A673 (cell line): ENCODE data around the gene CLTC. TPM values are rescaled to one million over a fixed set of nuclear protein-coding genes. Genes with fewer than 3 reads are reported as not detected.

Experiments
- BruUV-seq: library from RNA; stranded (reverse); fragments of 400-500 nt; replicated peaks from 2 replicates; lab custom pipeline; 2021; lab: Mats Ljungman, UMichigan
- CTCF ChIA-PET: fragments of 300-600 bp; sonication (Branson Sonifier 250); formaldehyde crosslinking; loops from one replicate; lab custom pipeline; 2022; ENCODE audit warnings: antibody characterized with exemption; lab: Charles Lee
- POLR2A ChIA-PET: fragments of 300-600 bp; sonication (Branson Sonifier 250); formaldehyde crosslinking; loops from one replicate; lab custom pipeline; 2022; ENCODE audit warnings: antibody characterized with exemption; ENCODE audit not compliant: low non-redundant PET; lab: Charles Lee
- DNase-seq: peaks from one replicate; pipeline ENCODE4 v3.0.0-alpha.2; 2015; ENCODE audit warnings: low spot score
- H3K27ac ChIP-seq: fragments of 200-600 bp; sonication (generic); 2 replicates; pipeline ENCODE4 v1.5.1; 2016; ENCODE audit warnings: mixed run types, low read depth, mild to moderate bottlenecking, mixed read lengths, antibody characterized with exemption, low read length; ENCODE audit not compliant: poor library complexity, severe bottlenecking
- H3K27me3 ChIP-seq: fragments of 200-600 bp; sonication (generic); replicated peaks from 2 replicates; pipeline ENCODE4 v1.6.1; 2017; ENCODE audit warnings: mixed run types, low read depth, mild to moderate bottlenecking, mixed read lengths, antibody characterized with exemption, low read length; ENCODE audit not compliant: insufficient read depth, poor library complexity
- H3K36me3 ChIP-seq: fragments of 200-600 bp; sonication (generic); 2 replicates; pipeline ENCODE4 v1.6.1; 2016; ENCODE audit warnings: mixed run types, mild to moderate bottlenecking, mixed read lengths, antibody characterized with exemption, low read length; ENCODE audit not compliant: insufficient read depth, poor library complexity, severe bottlenecking
- H3K4me1 ChIP-seq: fragments of 200-600 bp; sonication (generic); 2 replicates; pipeline ENCODE4 v1.6.1; 2017; ENCODE audit warnings: mixed run types, mild to moderate bottlenecking, mixed read lengths, antibody characterized with exemption, low read length; ENCODE audit not compliant: insufficient read depth, poor library complexity, severe bottlenecking
- H3K4me3 ChIP-seq: fragments of 200-600 bp; sonication (generic); 2 replicates; pipeline ENCODE4 v1.5.1; 2016; ENCODE audit warnings: low read depth, mixed run types, mild to moderate bottlenecking, mixed read lengths, low read length; ENCODE audit not compliant: poor library complexity, severe bottlenecking
- H3K9me3 ChIP-seq: fragments of 200-600 bp; sonication (generic); 2 replicates; pipeline ENCODE4 v1.6.1; 2016; ENCODE audit warnings: mixed run types, low read depth, mild to moderate bottlenecking, mixed read lengths, antibody characterized with exemption, low read length; ENCODE audit not compliant: poor library complexity, severe bottlenecking
- EZH2 ChIP-seq: fragments of 200-600 bp; sonication (generic); IDR thresholded peaks from 2 replicates; pipeline ENCODE4 v1.6.1; 2017; ENCODE audit warnings: borderline replicate concordance, low read depth, mild to moderate bottlenecking, mixed read lengths, antibody characterized with exemption, low read length; ENCODE audit not compliant: poor library complexity, severe bottlenecking
- intact Hi-C: fragments of 100-400 bp; cut with micrococcal nuclease; formaldehyde crosslinking; loops from one replicate; pipeline ENCODE4 v1.10.0; 2022; ENCODE audit not compliant: unreplicated experiment
- total RNA-seq: library from RNA; stranded (reverse); gene quantifications from 2 replicates; pipeline ENCODE4 v1.2.3, GENCODE V29; 2021
- TF ChIP-seq, protein P1 (sequence below): fragments of 300-800, 200-600 bp; sonication (generic); conservative IDR thresholded peaks from 2 replicates; pipeline ENCODE4 v1.5.1; 2017; ENCODE audit warnings: low read depth, mild to moderate bottlenecking, antibody characterized with exemption, low read length, moderate library complexity, mixed read lengths

CLTC gene
- total RNA-seq, 1 experiment from 2014 or later: 313 TPM

- CTCF ChIA-PET: no interaction called here
- intact Hi-C loops: loop anchor here (10.0 kb wide), 1 partner anchor 158 kb away; no protein-coding TSS in a partner anchor
- no peak for DNase-seq
- H3K9me3 ChIP-seq: no peaks in the 10 kb centered on the region
- H3K4me3 ChIP-seq: no peak overlapping the region
- H3K36me3 ChIP-seq: peaks cover 99% of the 10 kb centered on the region
- POLR2A ChIA-PET: interaction anchor here (0.6 kb wide), 1 partner anchor 64 kb away, joined by 6 read pairs; no protein-coding TSS in a partner anchor
- no peaks in the 10 kb centered on the region for H3K4me1 ChIP-seq
- no TSS peak for BruUV-seq
- TF ChIP-seq, protein P1, sequence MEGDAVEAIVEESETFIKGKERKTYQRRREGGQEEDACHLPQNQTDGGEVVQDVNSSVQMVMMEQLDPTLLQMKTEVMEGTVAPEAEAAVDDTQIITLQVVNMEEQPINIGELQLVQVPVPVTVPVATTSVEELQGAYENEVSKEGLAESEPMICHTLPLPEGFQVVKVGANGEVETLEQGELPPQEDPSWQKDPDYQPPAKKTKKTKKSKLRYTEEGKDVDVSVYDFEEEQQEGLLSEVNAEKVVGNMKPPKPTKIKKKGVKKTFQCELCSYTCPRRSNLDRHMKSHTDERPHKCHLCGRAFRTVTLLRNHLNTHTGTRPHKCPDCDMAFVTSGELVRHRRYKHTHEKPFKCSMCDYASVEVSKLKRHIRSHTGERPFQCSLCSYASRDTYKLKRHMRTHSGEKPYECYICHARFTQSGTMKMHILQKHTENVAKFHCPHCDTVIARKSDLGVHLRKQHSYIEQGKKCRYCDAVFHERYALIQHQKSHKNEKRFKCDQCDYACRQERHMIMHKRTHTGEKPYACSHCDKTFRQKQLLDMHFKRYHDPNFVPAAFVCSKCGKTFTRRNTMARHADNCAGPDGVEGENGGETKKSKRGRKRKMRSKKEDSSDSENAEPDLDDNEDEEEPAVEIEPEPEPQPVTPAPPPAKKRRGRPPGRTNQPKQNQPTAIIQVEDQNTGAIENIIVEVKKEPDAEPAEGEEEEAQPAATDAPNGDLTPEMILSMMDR: no peak
- no peak for TF ChIP-seq EZH2
- no peaks in the 10 kb centered on the region for H3K27me3 ChIP-seq
- H3K27ac ChIP-seq: no peak overlapping the region
These were observed 63.6 kb downstream of the CLTC start for GRCh38 chr17:59683283-59683682.

GRCh38 chr17:59684967-59685366 lies 65.3 kb downstream of the CLTC start:
- no peak overlapping the region for H3K27ac ChIP-seq
- no peaks in the 10 kb centered on the region for H3K27me3 ChIP-seq
- ChIA-PET CTCF (no interaction called here), POLR2A (no interaction called here)
- BruUV-seq: no TSS peak
- no peaks in the 10 kb centered on the region for H3K4me1 ChIP-seq
- intact Hi-C loops: loop anchor here (10.0 kb wide), 1 partner anchor 160 kb away; no protein-coding TSS in a partner anchor
- H3K36me3 ChIP-seq: peaks cover 100% of the 10 kb centered on the region
- DNase-seq: no peak
- H3K4me3 ChIP-seq: no peak overlapping the region
- no peaks in the 10 kb centered on the region for H3K9me3 ChIP-seq
- TF ChIP-seq EZH2: no peak
- TF ChIP-seq, protein P1: no peak

DNA sequence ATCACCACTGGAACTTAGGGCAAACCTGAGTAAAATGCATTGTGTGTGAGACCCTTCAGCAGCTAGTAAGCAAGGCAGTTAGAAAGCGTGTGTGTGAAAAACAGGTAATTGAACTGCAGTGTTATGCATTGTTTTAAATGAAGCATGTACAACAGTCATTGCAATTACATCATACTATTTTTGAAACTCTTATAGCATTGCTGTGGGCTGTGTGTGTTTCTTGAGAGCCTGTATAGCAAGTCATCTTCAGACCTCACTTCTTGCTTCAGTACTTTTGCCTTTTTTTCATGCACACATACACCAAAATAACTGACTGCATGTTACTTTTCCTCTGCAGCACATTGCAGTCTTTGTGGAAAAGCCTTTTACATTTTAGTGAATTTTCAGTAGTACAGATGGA lies 68.3 kb downstream of the CLTC start:
- H3K27ac ChIP-seq: peak overlapping the region; percentile 33
- no peak for DNase-seq
- H3K9me3 ChIP-seq: no peaks in the 10 kb centered on the region
- BruUV-seq: no TSS peak
- intact Hi-C loops: loop anchor here (10.0 kb wide), 1 partner anchor 163 kb away; no protein-coding TSS in a partner anchor
- TF ChIP-seq EZH2: no peak
- TF ChIP-seq, protein P1: no peak
- no peaks in the 10 kb centered on the region for H3K4me1 ChIP-seq
- H3K36me3 ChIP-seq: peaks cover 94% of the 10 kb centered on the region
- POLR2A ChIA-PET: no interaction called here
- CTCF ChIA-PET: no interaction called here
- no peaks in the 10 kb centered on the region for H3K27me3 ChIP-seq
- H3K4me3 ChIP-seq: no peak overlapping the region
